Left colon (tissue), 2 donors: ENCODE measurements around the gene SCYL2. TPM values are rescaled to one million over a fixed set of nuclear protein-coding genes. Genes with fewer than 3 reads are reported as not detected.

Source experiments
- ATAC-seq: fragments of 200-7000 bp; cut with Tn5 transposase; one replicate; pipeline ENCODE4 v1.9.1; 2020; ENCODE audit warnings: mild to moderate bottlenecking, moderate library complexity
- DNase-seq, 2 donors: peaks; one replicate each; pipeline ENCODE4 v3.0.0-alpha.2; 2020
- intact Hi-C, 2 donors: fragments of 100-400 bp; cut with DNase I in 1 of 2; cut with micrococcal nuclease in 1 of 2; formaldehyde crosslinking; loops; one replicate each; pipeline versions ENCODE4 v1.11.2 to v1.14.0; 2022; cut with DNase I, micrococcal nuclease
- total RNA-seq, 2 donors: library from RNA; stranded (reverse); fragmentation: NEBNext Ultra II Directional; extraction: Animal tissue kit (Norgen Biotek cat#: 25700); gene quantifications; one replicate each; pipeline ENCODE4 v1.2.1, GENCODE V29; 2021
- donor health status: DM: no; HTN: no; CAD: no.
- donor health status: DM: yes; HTN: yes; CAD: no.

Gene SCYL2
- total RNA-seq, 2 donors from 2014 or later, result 65.7 to 66.0 TPM

- intact Hi-C loops, result no loop called here
- DNase-seq, result no peak
- no peak for ATAC-seq
Measured at GRCh38 chr12:100348657-100349454, 81.9 kb downstream of the SCYL2 start.

GRCh38 chr12:100356644-100357223, 89.8 kb downstream of the SCYL2 start, which contains the start of gene SLC17A8:
Gene SLC17A8 (plus strand): TSS chr12:100357074. CDS start chr12:100357392, 318 bp downstream.
- DNase-seq (peak in 1 of 2 donors; percentile 10), ATAC-seq (peak; percentile 66)
- intact Hi-C loops, result no loop called here

GRCh38 chr12:100359248-100359647, 92.3 kb downstream of the SCYL2 start:
- no peak for ATAC-seq
- intact Hi-C loops, result no loop called here

DNA sequence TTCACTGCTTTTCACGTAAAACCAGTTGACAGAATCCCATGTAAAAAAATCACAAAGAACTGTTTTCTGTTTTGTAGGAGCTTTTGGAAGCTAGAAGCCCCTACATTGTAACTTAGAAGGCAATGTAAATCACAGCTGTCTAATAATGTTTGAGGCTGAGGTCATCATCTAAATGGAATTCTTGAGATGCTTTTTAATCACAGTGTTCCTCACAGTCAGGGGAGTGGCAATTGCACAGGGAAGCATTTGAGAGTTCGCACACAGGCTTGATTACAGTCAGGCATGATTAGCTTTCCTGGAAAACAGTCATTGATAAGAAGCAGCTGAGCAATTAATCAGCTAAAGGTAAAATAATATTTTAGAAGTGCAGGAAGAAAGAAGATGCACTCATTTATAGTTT, 92.8 kb downstream of the SCYL2 start:
- DNase-seq, result no peak
- ATAC-seq, result peak; percentile 26
- intact Hi-C loops, result no loop called here

More at GRCh38 chr12:100359248-100359647, 92.3 kb downstream of the SCYL2 start:
- DNase-seq, result no peak

DNA sequence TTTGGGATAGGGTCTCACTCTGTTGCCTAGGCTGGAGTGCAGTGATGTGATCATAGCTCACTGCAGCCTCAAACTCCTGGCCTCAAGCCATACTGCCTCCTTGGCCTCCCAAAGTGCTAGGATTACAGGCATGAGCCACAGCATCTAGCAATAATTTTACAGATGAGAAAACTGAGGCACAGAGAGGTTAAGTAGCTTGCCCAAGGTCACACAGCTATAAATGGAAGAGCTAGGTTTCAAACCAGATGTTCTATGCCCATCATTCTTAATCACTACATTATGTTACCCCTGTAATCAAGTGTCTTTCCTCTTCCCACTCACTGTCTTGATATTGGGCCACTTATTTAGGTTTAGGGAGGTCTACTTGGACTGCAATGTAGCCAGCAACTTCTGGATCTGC, 93.5 kb downstream of the SCYL2 start:
- intact Hi-C loops, result no loop called here
- no peak for ATAC-seq
- DNase-seq, result no peak

DNA sequence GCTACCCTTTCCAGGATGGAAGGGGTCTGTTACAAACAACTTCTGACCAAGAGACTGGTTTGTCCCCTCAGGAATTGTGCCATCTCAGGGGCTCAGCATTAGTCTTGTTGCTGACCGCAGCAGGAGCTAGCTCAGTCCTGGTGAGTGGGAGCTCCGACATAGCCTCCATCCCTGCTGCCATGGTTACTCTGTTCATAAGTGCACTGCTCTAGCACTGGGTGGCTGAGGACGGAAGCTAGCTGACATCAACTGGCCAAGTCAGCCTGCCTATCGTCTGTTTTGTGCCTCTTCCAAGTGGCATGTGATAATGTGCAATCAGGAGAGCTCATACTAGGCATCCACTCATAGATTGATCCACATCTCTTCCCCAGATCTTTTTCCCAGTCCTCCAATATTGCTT, 97.3 kb downstream of the SCYL2 start:
- intact Hi-C loops, result no loop called here
- no peak for ATAC-seq

GRCh38 chr12:100365411-100365810, 98.4 kb downstream of the SCYL2 start:
- no peak for DNase-seq
- intact Hi-C loops, result no loop called here
- ATAC-seq, result no peak

More for the DNA sequence above, 97.3 kb downstream of the SCYL2 start:
- no peak for DNase-seq

- intact Hi-C loops, result no loop called here
- ATAC-seq (no peak), DNase-seq (no peak)
Measured at GRCh38 chr12:100368066-100368465, 101.1 kb downstream of the SCYL2 start.

- intact Hi-C loops, result no loop called here
- no peak for ATAC-seq
- no peak for DNase-seq
Measured at GRCh38 chr12:100371146-100371545, 104.2 kb downstream of the SCYL2 start.

DNA sequence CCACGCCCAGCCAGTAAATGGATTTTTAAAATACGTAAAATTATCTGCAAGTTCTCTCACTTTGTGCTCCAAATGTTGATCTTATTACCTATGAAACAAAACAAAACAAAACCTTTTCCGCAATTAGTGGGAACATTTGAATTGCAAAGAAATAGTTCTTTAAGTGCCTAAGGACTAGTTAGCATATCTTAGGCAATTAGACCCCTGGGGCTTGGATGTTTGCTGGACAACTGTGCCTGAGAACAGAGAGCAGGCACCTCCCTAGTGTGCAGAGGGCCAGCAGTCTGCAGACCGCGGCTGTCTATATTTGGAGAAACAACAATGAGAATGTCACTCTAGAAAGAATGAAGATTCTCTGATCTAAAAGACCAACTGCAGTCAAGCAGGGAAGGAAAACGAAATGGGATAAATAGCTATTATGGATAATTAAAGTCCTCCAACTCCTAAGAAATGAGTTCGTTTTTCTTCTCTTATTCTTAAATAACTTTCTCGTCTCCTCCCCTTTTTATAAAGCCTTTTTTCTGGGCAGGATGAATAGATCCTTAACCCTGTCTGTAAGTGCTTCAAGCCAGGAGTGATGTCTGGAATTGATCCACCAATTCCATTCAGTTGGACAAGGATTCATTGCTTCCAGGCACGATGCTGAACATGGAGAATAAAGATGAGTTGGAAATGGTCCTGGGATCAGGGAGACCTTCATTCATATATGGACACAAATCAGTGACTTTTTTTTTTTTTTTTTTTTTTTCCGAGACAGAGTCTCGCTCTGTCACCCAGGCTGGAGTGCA, 106.1 kb downstream of the SCYL2 start:
- ATAC-seq (no peak), DNase-seq (no peak)
- intact Hi-C loops, result no loop called here

DNA sequence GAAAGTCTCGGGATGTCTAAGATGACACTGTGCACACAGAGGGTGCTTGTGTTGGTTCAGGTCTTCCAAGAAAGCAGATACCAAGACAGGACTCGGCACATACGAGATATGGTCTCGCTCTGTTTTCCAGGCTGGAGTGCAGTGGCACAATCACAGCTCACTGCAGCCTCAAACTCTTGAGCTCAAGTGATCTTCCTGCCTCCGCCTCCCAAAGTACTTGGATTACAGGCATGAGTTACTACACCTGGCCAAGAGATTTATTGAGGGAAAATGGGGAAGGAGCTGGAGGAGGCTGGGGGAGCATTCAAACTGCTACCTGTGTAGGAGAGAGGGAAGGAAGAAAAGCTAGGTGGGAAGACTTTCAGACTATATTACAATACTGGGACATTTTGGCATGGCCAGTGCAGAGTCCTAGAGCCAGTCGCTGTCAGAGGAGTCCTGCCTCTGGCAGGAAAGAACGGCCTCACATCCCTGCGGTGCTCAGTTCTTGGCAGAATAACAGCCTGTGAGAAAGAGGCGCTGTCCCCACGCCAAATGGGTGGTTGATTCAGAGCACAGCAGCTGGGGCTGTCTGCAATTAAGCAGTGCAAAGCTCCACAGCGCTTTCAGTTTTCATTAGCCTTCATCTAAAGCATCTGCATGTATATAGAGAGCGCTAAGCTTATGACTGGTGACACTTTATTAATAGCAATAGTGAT, 108.2 kb downstream of the SCYL2 start:
- ATAC-seq (no peak), DNase-seq (peak; percentile 30 to 50)
- intact Hi-C loops, result no loop called here

DNA sequence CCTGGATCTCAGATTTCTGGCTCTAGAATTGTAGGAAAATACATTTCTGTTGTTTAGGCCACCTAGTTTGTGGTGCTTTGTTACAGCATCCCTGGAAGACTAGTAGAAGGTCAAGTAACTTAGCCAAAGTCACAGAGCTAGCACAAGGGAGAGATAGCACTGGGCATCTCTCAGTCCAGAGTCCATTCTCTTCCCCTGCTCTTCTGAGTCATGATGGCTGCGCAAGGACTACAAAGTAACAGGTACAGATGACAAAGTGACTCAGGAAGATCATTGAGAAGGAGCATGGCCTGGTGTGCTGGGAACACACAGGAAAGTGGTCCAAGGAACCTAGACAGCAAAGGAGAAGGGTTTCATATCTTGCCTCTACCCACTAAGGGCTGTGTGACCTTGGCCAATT, 109.2 kb downstream of the SCYL2 start:
- ATAC-seq, result peak; percentile 39
- no peak for DNase-seq
- intact Hi-C loops, result no loop called here

GRCh38 chr12:100381379-100381778, 114.4 kb downstream of the SCYL2 start:
- ATAC-seq (no peak), DNase-seq (no peak)
- intact Hi-C loops, result no loop called here

- ATAC-seq (no peak), DNase-seq (no peak)
- intact Hi-C loops, result no loop called here
Measured at GRCh38 chr12:100382338-100382737, 115.4 kb downstream of the SCYL2 start.

DNA sequence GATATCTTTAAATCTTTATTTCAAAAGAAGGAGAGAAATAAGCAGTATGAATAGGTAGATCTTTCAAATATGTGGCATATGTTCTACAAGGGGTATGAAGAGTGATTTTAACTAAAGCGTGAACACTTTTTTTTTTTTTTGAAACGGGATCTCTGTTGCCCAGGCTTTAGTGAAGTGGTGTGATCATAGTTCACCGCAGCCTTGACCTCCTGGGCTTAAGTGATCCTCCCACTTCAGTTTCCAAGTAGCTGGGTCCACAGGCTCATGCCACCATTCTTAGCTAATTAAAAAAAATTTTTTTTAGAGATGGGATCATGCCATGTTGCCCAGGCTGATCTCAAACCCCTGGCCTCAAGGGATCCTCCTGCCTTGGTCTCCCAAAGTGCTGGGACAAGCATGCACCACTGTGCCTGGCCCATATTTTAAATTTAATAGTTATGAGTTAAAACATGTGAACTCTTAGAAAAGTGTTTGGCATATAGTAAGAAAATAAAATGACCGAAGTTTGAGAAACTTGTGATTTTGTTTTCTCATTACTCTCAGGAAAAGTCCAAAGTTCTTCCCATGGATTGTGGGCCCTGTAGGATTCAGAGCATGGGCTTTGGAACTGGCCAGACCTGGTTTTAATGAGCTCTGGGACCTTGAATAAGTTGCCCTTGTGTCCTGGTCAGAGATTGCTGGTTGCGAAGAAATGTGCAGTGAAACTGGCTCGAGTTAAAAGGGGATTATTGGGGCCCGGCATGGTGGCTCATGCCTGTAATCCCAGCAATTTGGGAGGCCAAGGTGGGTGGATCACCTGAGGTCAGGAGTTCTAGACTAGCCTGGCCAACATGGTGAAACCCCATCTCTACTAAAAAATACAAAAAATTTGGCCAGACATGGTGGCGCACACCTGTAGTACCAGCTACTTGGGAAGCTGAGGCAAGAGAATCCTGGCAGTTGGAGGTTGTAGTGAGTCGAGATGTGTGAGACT, 116.9 kb downstream of the SCYL2 start:
- DNase-seq (no peak), ATAC-seq (no peak)
- intact Hi-C loops, result no loop called here

DNA sequence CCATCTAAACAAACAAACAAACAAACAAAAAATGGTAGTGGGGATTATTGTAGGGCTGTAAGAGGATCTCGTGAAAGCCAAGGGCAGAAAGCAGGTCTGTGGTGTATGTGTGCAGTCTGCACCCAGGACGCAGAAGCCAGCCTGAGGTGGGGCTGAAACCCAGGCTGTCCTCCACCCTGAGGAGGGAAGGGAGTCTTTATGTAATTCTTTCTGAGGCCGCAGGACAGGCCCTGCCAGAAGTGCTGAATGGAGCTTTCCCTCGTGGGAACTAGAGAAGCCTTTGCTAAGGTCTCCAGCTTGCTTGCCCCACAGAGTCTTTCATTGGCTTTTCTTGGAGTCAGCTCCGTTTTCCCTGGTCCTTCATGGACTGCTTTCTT, 117.6 kb downstream of the SCYL2 start:
- DNase-seq, result no peak
- ATAC-seq, result no peak
- intact Hi-C loops, result no loop called here

DNA sequence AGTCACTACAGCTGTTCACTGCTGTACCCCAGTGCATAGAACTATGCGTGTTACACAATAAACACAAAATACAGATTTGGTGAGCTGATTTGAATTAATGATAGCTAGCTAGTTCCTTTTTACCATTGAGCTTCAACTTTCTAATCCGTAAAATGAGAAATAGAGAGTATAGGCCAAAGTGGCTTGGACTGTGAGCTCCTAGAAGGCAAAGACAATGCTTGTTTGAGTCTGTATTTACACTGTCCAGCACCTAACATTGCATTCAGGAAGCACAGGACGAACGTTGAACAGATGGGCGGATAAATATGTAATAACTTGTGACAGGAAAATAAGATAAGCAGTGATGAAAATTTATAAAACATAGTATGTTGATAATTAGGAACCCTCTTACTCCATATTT, 121.4 kb downstream of the SCYL2 start:
- no peak for ATAC-seq
- DNase-seq, result no peak
- intact Hi-C loops, result no loop called here
